ENCODE results near the gene GRIP2. TPM values are rescaled to one million over a fixed set of nuclear protein-coding genes. Genes with fewer than 3 reads are reported as not detected.

Gene GRIP2
- total and polyA plus RNA-seq, 9 of the 15 experiments (the other 6 are each of a cell fraction or from before 2014, with no cell fraction given), result 0.01 TPM; not detected in 7

DNA sequence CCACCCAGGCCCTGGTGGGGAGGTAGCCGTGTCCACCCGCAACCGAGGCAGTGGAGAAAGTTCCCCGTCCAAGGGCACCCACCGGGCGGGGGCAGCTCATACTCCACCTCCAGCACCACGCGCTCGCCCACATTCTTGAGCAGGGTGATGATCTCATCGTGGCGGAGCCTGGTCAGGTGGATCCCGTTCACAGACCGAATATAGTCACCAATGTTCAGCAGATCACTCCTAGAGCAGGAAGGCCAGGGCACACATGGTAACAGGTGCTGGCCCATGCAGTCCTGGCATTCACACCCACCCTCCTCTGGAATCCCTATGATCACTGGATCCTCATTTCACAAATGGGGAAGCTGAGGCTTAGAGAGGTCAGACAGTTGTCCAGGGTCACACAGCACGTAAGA lies 15.8 kb downstream of the GRIP2 start (continued):
- TF ChIP-seq ZNF449 (CRISPR knock-in tag; IDR thresholded peaks at IDR 0.05), result no peak
- no peak for TF ChIP-seq PRDM10 (IDR thresholded peaks at IDR 0.05; ENCODE audit: partially characterized antibody)
- TF ChIP-seq JUN (IDR thresholded peaks at IDR 0.05; ENCODE audit: borderline replicate concordance, low read depth, low read length), result peak; percentile 68; the same call in 1 of the 2 replicates
- no peak for TF ChIP-seq JUN (CRISPR knock-in tag; IDR thresholded peaks at IDR 0.05; ENCODE audit: borderline replicate concordance)
- TF ChIP-seq TEAD2 (tag; IDR thresholded peaks at IDR 0.05), result no peak
- TF ChIP-seq NR2F6 (CRISPR knock-in tag; IDR thresholded peaks at IDR 0.05), result no peak
- no peak for TF ChIP-seq ZNF717 (CRISPR knock-in tag; IDR thresholded peaks at IDR 0.05)
- TF ChIP-seq BMI1 (IDR thresholded peaks at IDR 0.05; ENCODE audit: low read length), result no peak
- no peak for TF ChIP-seq ESRRB (CRISPR knock-in tag; IDR thresholded peaks at IDR 0.05; ENCODE audit: borderline replicate concordance)
- TF ChIP-seq, protein P1, sequence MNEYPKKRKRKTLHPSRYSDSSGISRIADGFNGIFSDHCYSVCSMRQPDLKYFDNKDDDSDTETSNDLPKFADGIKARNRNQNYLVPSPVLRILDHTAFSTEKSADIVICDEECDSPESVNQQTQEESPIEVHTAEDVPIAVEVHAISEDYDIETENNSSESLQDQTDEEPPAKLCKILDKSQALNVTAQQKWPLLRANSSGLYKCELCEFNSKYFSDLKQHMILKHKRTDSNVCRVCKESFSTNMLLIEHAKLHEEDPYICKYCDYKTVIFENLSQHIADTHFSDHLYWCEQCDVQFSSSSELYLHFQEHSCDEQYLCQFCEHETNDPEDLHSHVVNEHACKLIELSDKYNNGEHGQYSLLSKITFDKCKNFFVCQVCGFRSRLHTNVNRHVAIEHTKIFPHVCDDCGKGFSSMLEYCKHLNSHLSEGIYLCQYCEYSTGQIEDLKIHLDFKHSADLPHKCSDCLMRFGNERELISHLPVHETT (CRISPR knock-in tag; conservative IDR thresholded peaks at IDR 0.05 in 1 of 2, IDR thresholded peaks at IDR 0.05 in 1 of 2), result no peak
- no peak for TF ChIP-seq TAF15 (IDR thresholded peaks at IDR 0.05; ENCODE audit: low read depth, low read length)
- TF ChIP-seq JUND (IDR thresholded peaks at IDR 0.05; ENCODE audit: borderline replicate concordance, low read depth, low read length), result peak; percentile 61; the same call in 1 of the 2 replicates
- peak; percentile 62; the same call in 1 of the 3 replicates for TF ChIP-seq JUND (tag; IDR thresholded peaks at IDR 0.05; ENCODE audit: borderline replicate concordance, low read depth, low read length)
- TF ChIP-seq ZBTB8A (IDR thresholded peaks at IDR 0.05; ENCODE audit: partially characterized antibody), result no peak
- TF ChIP-seq SNRNP70 (optimal IDR thresholded peaks at IDR 0.05; ENCODE audit: low read depth, low read length), result no peak
- 0 out of 2 replicates have a peak, but pooled peaks have one; percentile 51 for TF ChIP-seq ZBTB33 (CRISPR knock-in tag; IDR thresholded peaks at IDR 0.05)
- no peak for TF ChIP-seq CREM (IDR thresholded peaks at IDR 0.05; ENCODE audit: low read depth)
- no peak for TF ChIP-seq POLR2B (IDR thresholded peaks at IDR 0.05; ENCODE audit: low read depth, partially characterized antibody)
- no peak for TF ChIP-seq HDAC2 (IDR thresholded peaks at IDR 0.05)
- TF ChIP-seq ZNF785 (CRISPR knock-in tag; IDR thresholded peaks at IDR 0.05), result no peak
- no peak for TF ChIP-seq TEAD4 (IDR thresholded peaks at IDR 0.05; ENCODE audit: low read length)
- no peak for TF ChIP-seq TEAD4 (CRISPR knock-in tag; IDR thresholded peaks at IDR 0.05; ENCODE audit: borderline replicate concordance)

Measured in K562 (cell line).